Gastroesophageal sphincter (tissue), 3 donors: ENCODE results near the gene OR5C1.

Experiments used
- CTCF ChIP-seq, 4 experiments: fragments of 200-600 bp in 2 of 4; fragments of 450-650 bp in 2 of 4; sonication (generic) in 1 of 4; IDR thresholded peaks; one replicate each; pipeline ENCODE4 v1.5.1; 2017 to 2019; ENCODE audit warnings: antibody characterized with exemption in 4 of 4, mild to moderate bottlenecking in 2 of 4, moderate library complexity in 2 of 4
- EP300 ChIP-seq: sonication (generic); formaldehyde crosslinking; IDR thresholded peaks from one replicate; pipeline ENCODE4 v1.6.1; 2017; ENCODE audit warnings: antibody characterized with exemption, mild to moderate bottlenecking
- POLR2A ChIP-seq, 2 donors: fragments of 450-650 bp; IDR thresholded peaks; one replicate each; pipeline ENCODE4 v1.6.1; 2017; ENCODE audit warnings: antibody characterized with exemption in 2 of 2, mild to moderate bottlenecking in 2 of 2, moderate library complexity in 1 of 2
- POLR2AphosphoS5 ChIP-seq: sonication (generic); formaldehyde crosslinking; IDR thresholded peaks from one replicate; pipeline ENCODE4 v1.6.1; 2017; ENCODE audit warnings: antibody characterized with exemption

- TF ChIP-seq CTCF (IDR thresholded peaks at IDR 0.05), result no peak
- no peak for TF ChIP-seq POLR2AphosphoS5
- no peak for TF ChIP-seq POLR2A (IDR thresholded peaks at IDR 0.05)
- no peak for TF ChIP-seq EP300
Observed at GRCh38 chr9:122777935-122778627, 10.7 kb upstream of the OR5C1 start.
